Endothelial cell (in vitro differentiated cells): ENCODE measurements around the gene ANKRD60. TPM values are rescaled to one million over a fixed set of nuclear protein-coding genes. Genes with fewer than 3 reads are reported as not detected.

Experiments used
- DNase-seq: peaks from one replicate; pipeline ENCODE4 v3.0.0; 2021; ENCODE audit warnings: low spot score
- H3K27ac Mint-ChIP-seq: one replicate; pipeline ENCODE4 v1.8.0; 2021; ENCODE audit warnings: mixed read lengths, inconsistent platforms; ENCODE audit not compliant: unreplicated experiment
- H3K27me3 Mint-ChIP-seq: one replicate; pipeline ENCODE4 v1.8.0; 2021; ENCODE audit warnings: mild to moderate bottlenecking, moderate library complexity, mixed read lengths, inconsistent platforms; ENCODE audit not compliant: unreplicated experiment
- H3K36me3 Mint-ChIP-seq: one replicate; pipeline ENCODE4 v1.8.0; 2021; ENCODE audit warnings: mild to moderate bottlenecking, low read depth, mixed read lengths, inconsistent platforms; ENCODE audit not compliant: unreplicated experiment
- H3K4me1 Mint-ChIP-seq: one replicate; pipeline ENCODE4 v1.8.0; 2021; ENCODE audit warnings: mild to moderate bottlenecking, mixed read lengths, inconsistent platforms; ENCODE audit not compliant: unreplicated experiment
- H3K4me3 Mint-ChIP-seq: one replicate; pipeline ENCODE4 v1.8.0; 2021; ENCODE audit warnings: mild to moderate bottlenecking, mixed read lengths, inconsistent platforms; ENCODE audit not compliant: unreplicated experiment
- H3K9me3 Mint-ChIP-seq: one replicate; pipeline ENCODE4 v1.8.0; 2021; ENCODE audit warnings: mixed read lengths, inconsistent platforms; ENCODE audit not compliant: unreplicated experiment
- total RNA-seq: library from RNA; stranded (reverse); fragmentation: NEBNext Ultra II Directional; extraction: Animal tissue kit (Norgen Biotek cat#: 25700); gene quantifications from one replicate; pipeline ENCODE4 v1.2.1, GENCODE V29; 2021; ENCODE audit not compliant: unreplicated experiment
- TF ChIP-seq, protein P1 (sequence below): fragments of 200-600 bp; sonication (generic); IDR thresholded peaks from one replicate; pipeline ENCODE4 v1.5.0; 2021; ENCODE audit warnings: antibody characterized with exemption; ENCODE audit not compliant: unreplicated experiment

The ANKRD60 gene
- total RNA-seq, 1 donor from 2014 or later = not detected

DNA sequence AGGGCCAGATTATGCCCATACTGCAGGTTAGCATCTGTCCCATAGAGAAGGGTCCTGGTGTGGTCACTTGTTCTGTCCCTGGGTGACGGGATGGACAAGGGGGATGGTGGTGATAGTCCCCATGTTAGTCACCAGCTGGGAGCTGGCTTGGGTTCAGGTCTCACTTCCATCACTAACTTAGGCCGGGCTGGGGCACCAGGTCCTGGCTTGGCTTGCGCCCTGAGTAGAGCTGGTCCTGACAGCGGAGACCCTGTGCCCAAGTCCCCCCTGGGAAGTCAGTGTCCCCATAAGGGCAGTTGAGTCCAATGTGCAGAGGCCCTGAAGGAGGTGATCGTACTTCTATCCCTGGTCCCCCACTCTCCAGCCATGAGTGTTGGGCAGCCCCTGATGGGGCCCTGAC is 52.6 kb downstream of the ANKRD60 start:
- TF ChIP-seq, protein P1, sequence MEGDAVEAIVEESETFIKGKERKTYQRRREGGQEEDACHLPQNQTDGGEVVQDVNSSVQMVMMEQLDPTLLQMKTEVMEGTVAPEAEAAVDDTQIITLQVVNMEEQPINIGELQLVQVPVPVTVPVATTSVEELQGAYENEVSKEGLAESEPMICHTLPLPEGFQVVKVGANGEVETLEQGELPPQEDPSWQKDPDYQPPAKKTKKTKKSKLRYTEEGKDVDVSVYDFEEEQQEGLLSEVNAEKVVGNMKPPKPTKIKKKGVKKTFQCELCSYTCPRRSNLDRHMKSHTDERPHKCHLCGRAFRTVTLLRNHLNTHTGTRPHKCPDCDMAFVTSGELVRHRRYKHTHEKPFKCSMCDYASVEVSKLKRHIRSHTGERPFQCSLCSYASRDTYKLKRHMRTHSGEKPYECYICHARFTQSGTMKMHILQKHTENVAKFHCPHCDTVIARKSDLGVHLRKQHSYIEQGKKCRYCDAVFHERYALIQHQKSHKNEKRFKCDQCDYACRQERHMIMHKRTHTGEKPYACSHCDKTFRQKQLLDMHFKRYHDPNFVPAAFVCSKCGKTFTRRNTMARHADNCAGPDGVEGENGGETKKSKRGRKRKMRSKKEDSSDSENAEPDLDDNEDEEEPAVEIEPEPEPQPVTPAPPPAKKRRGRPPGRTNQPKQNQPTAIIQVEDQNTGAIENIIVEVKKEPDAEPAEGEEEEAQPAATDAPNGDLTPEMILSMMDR = no peak
- Mint-ChIP-seq H3K4me1 (peaks cover 34% of the 10 kb centered on the region), H3K9me3 (no peaks in the 10 kb centered on the region), H3K36me3 (no peaks in the 10 kb centered on the region), H3K27me3 (no peaks in the 10 kb centered on the region), H3K4me3 (no peak overlapping the region), H3K27ac (no peak overlapping the region)
- DNase-seq = no peak

DNA sequence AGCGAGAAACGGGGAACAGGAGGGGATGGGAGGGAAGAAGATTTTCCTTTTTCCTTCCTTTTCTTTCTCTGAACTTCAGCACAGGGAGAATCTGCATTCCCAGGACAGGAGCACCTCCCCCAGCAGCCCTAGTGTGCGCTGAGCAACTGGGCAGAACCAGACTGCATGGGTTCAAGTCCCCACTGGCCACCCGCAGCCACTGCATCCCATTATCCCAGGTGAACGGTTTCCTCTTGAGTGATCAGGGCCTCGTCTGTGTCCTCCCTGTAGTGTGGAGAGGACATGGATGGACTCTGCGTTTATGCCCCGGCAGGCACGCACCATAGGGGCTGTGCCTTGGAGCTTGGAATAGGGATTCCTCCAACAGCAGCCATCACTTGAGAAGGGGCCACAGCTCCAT is 53.0 kb downstream of the ANKRD60 start:
- H3K4me1 Mint-ChIP-seq = peaks cover 34% of the 10 kb centered on the region
- TF ChIP-seq, protein P1 = no peak
- no peak overlapping the region for H3K27ac Mint-ChIP-seq
- H3K36me3 Mint-ChIP-seq = no peaks in the 10 kb centered on the region
- no peaks in the 10 kb centered on the region for H3K9me3 Mint-ChIP-seq
- no peak overlapping the region for H3K4me3 Mint-ChIP-seq
- DNase-seq = no peak
- H3K27me3 Mint-ChIP-seq = no peaks in the 10 kb centered on the region

DNA sequence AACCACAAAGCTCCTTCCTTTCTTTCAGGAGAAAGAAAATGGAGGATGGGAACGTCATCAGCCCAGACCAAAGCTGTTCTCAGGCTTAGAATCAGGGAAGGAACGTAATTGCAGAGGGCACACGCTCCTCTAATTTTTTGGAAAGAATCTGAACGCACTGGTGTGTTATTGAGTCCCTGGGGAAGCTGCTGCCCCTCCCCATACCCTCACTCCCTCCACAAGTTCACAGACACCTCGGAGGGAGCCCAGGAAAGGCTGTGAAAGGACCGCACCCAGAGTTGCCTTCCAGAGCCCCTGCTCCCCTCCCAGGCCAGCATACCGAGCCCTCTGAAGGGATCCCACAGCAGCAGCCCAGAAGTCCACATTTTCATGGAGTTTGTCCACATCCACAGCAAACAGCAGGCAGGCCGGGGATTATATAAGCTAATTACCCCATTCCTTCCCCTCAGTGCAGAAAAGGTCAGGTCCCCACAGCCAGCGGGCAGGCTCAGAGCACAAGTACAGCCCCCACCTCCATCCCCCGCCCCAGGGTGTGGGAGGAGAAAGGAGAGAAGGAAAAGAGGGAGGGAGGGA is 53.7 kb downstream of the ANKRD60 start:
- Mint-ChIP-seq H3K4me3 (peak overlapping the region; percentile 42), H3K36me3 (no peaks in the 10 kb centered on the region), H3K27ac (peak overlapping the region; percentile 48), H3K9me3 (no peaks in the 10 kb centered on the region), H3K4me1 (peaks cover 34% of the 10 kb centered on the region), H3K27me3 (no peaks in the 10 kb centered on the region)
- DNase-seq = no peak
- TF ChIP-seq, protein P1 = no peak

DNA sequence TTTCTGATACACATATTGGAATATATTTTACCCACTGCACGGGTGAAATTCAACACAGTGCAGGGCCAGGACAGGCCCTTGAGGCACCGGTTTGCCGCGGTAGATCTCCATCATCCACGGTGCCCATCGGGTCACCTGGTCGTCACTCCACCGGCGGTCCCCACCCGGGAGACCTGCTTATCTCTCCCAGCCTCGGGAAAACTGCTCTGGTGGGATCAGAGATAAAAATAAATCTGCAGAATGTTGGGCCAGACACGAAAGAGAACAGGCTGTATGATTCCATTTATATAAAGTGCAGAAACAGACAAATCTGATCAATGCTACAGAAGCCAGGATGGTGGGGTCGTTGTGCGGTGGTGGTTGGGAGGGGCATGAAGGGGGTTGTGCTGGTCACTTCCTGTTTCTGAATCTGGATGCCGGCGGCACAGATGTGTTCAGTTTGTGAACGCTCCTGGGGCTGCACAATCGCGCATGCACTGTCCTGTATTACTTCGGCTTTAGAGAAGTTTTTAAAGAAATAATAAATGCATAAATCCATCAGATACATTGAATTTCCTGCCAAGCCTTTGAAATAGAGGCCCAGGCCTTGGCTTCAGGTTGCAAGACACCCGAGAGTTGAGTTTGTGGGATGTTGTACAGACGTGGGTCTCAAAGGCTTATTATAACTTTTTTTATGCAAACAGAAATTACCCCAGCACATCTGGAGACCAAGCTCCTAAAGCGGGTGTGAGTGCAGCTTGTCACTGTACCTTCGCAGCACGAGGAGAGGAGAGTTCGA is 54.3 kb downstream of the ANKRD60 start:
- H3K4me3 Mint-ChIP-seq = peak overlapping the region; percentile 42
- H3K27ac Mint-ChIP-seq = peak overlapping the region; percentile 52
- peaks cover 4% of the 10 kb centered on the region for H3K27me3 Mint-ChIP-seq
- no peak for DNase-seq
- no peaks in the 10 kb centered on the region for H3K9me3 Mint-ChIP-seq
- TF ChIP-seq, protein P1 = no peak
- peaks cover 30% of the 10 kb centered on the region for H3K4me1 Mint-ChIP-seq
- H3K36me3 Mint-ChIP-seq = no peaks in the 10 kb centered on the region

DNA sequence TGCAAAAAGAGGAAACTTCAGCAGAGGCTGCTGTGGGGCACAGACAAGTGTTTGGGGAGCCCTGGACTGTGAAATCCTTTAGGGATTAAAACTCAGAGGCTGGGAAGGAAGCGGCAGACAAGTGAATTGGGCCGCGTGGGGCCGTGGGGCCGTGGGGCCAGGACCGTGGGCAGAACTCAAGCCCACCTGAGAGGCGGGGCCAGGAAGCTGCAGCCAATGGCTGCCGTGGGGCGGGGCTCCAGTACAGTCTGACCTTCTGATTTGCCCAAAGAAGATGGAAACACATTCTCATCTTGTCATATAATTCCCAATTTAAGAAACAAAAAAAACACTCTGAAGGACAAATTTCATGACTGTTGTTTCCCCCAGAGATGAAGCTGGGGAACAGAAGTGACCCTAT is 55.4 kb downstream of the ANKRD60 start:
- no peaks in the 10 kb centered on the region for H3K9me3 Mint-ChIP-seq
- peaks cover 4% of the 10 kb centered on the region for H3K27me3 Mint-ChIP-seq
- no peak overlapping the region for H3K4me3 Mint-ChIP-seq

More for the DNA sequence above, 55.4 kb downstream of the ANKRD60 start:
- Mint-ChIP-seq H3K27ac (no peak overlapping the region), H3K36me3 (no peaks in the 10 kb centered on the region), H3K4me1 (peaks cover 26% of the 10 kb centered on the region)
- no peak for DNase-seq
- TF ChIP-seq, protein P1 = no peak
